HG03045 (cell line): ENCODE measurements around the gene E2F4.

Experiments used
- ATAC-seq: cut with Tn5 transposase; IDR thresholded peaks from one replicate; pipeline ENCODE4 v1.9.1; 2021; ENCODE audit warnings: mild to moderate bottlenecking, moderate library complexity; ENCODE audit not compliant: unreplicated experiment

Gene E2F4

DNA sequence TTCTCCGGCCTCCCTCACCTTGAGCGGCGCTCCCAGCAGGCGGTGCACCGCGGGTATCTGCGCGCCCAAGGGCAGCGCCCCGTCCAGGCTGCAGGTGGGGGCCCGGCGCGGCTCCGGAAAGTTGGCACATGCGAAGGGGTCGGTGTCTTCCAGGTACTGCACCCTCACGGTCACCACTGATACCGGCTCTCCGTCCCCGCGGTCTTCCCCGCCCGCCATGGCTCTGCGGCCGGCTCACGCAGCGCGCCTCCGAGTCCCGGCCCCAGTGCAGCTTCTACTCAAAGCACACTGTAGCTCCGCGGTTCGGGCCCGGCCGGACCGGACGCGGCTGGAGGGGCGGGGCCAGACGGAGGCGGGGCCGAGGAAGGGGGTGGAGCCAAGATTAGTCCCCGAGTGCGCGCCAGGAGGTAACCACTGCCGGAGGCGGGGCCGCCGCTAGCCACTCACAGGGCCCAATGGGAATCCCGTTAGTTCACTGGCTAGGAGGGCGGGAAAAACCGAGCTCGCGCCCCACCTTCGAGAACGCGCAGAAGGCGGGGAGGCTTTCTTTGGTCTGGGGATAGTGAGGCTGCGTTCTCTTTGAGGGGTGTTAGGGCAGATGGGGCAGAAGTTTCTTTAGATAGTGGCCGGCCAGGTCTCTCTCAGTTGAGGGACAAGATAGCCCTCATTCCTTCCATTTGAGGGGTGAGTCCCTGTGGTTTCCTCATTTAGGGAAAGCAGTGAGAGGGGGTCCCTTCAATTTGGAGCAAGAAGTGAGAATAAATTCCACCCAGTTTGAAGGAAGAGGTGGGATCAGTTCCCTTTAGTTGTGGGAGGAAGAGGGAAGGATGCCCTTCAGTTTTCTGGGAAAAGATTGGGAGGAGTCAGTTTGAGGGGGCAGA lies 55.5 kb downstream of the E2F4 start, which contains the start of gene FHOD1:
Gene FHOD1, minus strand, starts transcription at position 290 of the 881 bp plus-strand sequence. Its CDS starts 71 bp downstream, at position 219.
- peak; percentile 53 for ATAC-seq

DNA sequence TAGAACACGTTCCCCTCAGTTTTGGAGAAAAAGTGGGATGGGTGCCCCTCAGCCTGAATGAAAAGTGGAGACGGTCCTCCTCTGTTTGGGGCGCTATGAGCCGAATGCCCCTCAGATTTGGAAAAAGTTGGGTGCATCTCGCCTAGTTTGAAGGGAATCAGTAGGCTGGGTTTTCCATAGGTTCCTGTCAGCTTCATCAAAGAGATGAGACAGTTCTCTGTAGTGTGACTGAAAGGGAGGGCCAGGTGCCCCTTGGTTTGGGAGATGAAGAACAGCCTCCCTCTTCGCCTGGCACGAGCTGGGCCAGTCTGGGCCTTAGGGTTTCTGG lies 56.1 kb downstream of the E2F4 start:
- no peak for ATAC-seq
